Heart left ventricle (tissue), 16 donors: ENCODE data around the gene CNIH2. TPM values are rescaled to one million over a fixed set of nuclear protein-coding genes. Genes with fewer than 3 reads are reported as not detected.
A peak's percentile ranks its signal among the peaks of the same experiment; 100 is the strongest.

Experiments used
- ATAC-seq, 4 donors: fragments of 200-7000 bp; cut with Tn5 transposase; one replicate each; pipeline ENCODE4 v1.9.1; 2020 to 2022; ENCODE audit warnings: moderate library complexity in 4 of 4, mild to moderate bottlenecking in 3 of 4, moderate number of reproducible peaks in 1 of 4
- DNase-seq, 5 donors: peaks; one replicate each; pipeline ENCODE4 v3.0.0-alpha.2; 2020
- H3K27ac ChIP-seq, 12 donors: fragments of 200-600 bp; sonication (generic) in 4 of 12; one replicate each; pipeline versions ENCODE4 v1.5.0 to v1.8.0; 2016 to 2022; ENCODE audit warnings: mild to moderate bottlenecking in 2 of 12
- H3K27me3 ChIP-seq, 9 donors: fragments of 200-600 bp; sonication (generic) in 2 of 9; one replicate each; pipeline versions ENCODE4 v1.5.1 to v1.8.0; 2016 to 2022; ENCODE audit warnings: mild to moderate bottlenecking in 3 of 9
- H3K36me3 ChIP-seq, 9 donors: fragments of 200-600 bp; sonication (generic) in 2 of 9; one replicate each; pipeline versions ENCODE4 v1.5.0 to v1.8.0; 2018 to 2022; ENCODE audit warnings: mild to moderate bottlenecking in 2 of 9
- H3K4me1 ChIP-seq, 12 donors: fragments of 200-600 bp; sonication (generic) in 4 of 12; one replicate each; pipeline versions ENCODE4 v1.5.0 to v1.8.0; 2016 to 2022; ENCODE audit warnings: mild to moderate bottlenecking in 3 of 12
- H3K4me3 ChIP-seq, 12 donors: fragments of 200-600 bp; sonication (generic) in 4 of 12; one replicate each; pipeline versions ENCODE4 v1.5.0 to v1.8.0; 2017 to 2022; ENCODE audit warnings: mild to moderate bottlenecking in 9 of 12, moderate library complexity in 4 of 12
- H3K9me3 ChIP-seq, 12 donors: fragments of 200-600 bp; sonication (generic) in 4 of 12; one replicate each; pipeline versions ENCODE4 v1.5.0 to v1.8.0; 2016 to 2022; ENCODE audit warnings: mild to moderate bottlenecking in 1 of 12
- CTCF ChIP-seq, 12 donors: fragments of 200-600 bp; sonication (generic) in 4 of 12; IDR thresholded peaks; one replicate each; pipeline versions ENCODE4 v1.5.0 to v1.8.0; 2018 to 2022; ENCODE audit warnings: antibody characterized with exemption in 12 of 12, mild to moderate bottlenecking in 5 of 12
- POLR2A ChIP-seq, 2 donors: fragments of 450-650 bp; IDR thresholded peaks; one replicate each; pipeline ENCODE4 v1.6.1; 2017; ENCODE audit warnings: antibody characterized with exemption in 2 of 2, mild to moderate bottlenecking in 2 of 2, moderate library complexity in 2 of 2
- WGBS, 4 donors: extraction: QIAGEN DNeasy Blood & Tissue Kit in 2 of 4; methylation state at CpG; one replicate each; pipeline versions ENCODE4 v1.1.5 to v1.1.7; 2013 to 2018; 5-methylcytosine and 5-hydroxymethylcytosine counted together
- intact Hi-C, 10 donors: fragments of 100-400 bp; cut with DNase I; formaldehyde crosslinking; loops; one replicate each; pipeline versions ENCODE4 v1.11.1 to v1.14.2; 2022
- polyA plus RNA-seq, 2 donors: library from polyadenylated mRNA; stranded (reverse); fragments of 200-250 nt; gene quantifications; one replicate each; pipeline ENCODE4 v1.2.3, GENCODE V29; 2013
- total RNA-seq, 9 donors: library from RNA; depleted of rRNA in 2 of 9; stranded (reverse); fragments of >200 nt in 2 of 9; fragmentation: NEBNext Ultra II Directional in 3 of 9; extraction: Animal tissue kit (Norgen Biotek cat#: 25700) in 3 of 9; gene quantifications; one replicate each; pipeline versions ENCODE4 v1.1.0 to v1.2.4, GENCODE V29; 2016 to 2023
- donor health status: ischemic (EF 13 %, LVEDD 7.1; RV severe dilation, severe dysfunction).
- donor health status: healthy with polysubstance abuse.
- donor health status: DM: no; HTN: yes; CAD: no.
- donor health status: DM: no; HTN: no; CAD: no.
- donor health status: ischemic (EF 25% LVEDD 6.9; RV normal size, moderate dysfunction).
- donor health status: ischemic (EF 25% LVEDD 5.7; RV mildly dilated, moderate dysfunction).
- donor health status: healthy.
- donor health status: DM: yes; HTN: yes; CAD: no.
- donor health status: ischemic (EF 35%, LVEDD 5.7; RV mildly dilated, moderate dysfunction).
- donor health status: nonischemic (EF 11% LVEDD 7.7; RV severe dilation, severe dysfunction).
- donor health status: DM: yes; HTN: yes; CAD: no.
- donor health status: PGD.
- donor health status: ischemic (EF 29% LVEDD 5.4; RV normal size, mild dysfunction).
- donor health status: nonischemic (EF 23%, LVEDD 6.1; RV moderate dilation, normal function).

CNIH2 gene
- total and polyA plus RNA-seq, 11 donors = 0.08 to 0.40 (median 0.25) TPM; not detected in 8

GRCh38 chr11:66328302-66329144, 50.5 kb downstream of the CNIH2 start:
- H3K4me1 ChIP-seq = peaks cover 4 to 37% (median 32%) of the 10 kb centered on the region in 12 donors
- H3K27me3 ChIP-seq = no peaks in the 10 kb centered on the region
- H3K9me3 ChIP-seq = no peaks in the 10 kb centered on the region
- ATAC-seq (peak; percentile 56 to 79 (median 74)), DNase-seq (peak; percentile 78 to 87 (median 80))
- 9 to 13% (median 11%) methylated on average over 16 to 19 of the region's 19 CpGs for WGBS, 4 donors
- intact Hi-C loops = loop anchor here in 8 of 10 donors (1.0 to 5.0 kb wide), 4 partner anchors 16 to 59 kb away; no protein-coding TSS in a partner anchor
- peak overlapping the region in 6 of 12 donors; percentile 1 to 28 (median 21) for H3K4me3 ChIP-seq
- peaks cover 0 to 17% (median 0%) of the 10 kb centered on the region in 9 donors for H3K36me3 ChIP-seq
- peak; percentile 92 to 98 (median 97) for TF ChIP-seq CTCF (IDR thresholded peaks at IDR 0.05)
- TF ChIP-seq POLR2A (IDR thresholded peaks at IDR 0.05) = no peak
- H3K27ac ChIP-seq = peak overlapping the region in 5 of 12 donors; percentile 19 to 84 (median 23)

GRCh38 chr11:66329165-66329673, 51.2 kb downstream of the CNIH2 start:
- ATAC-seq = no peak
- no peak for TF ChIP-seq CTCF (IDR thresholded peaks at IDR 0.05)
- WGBS, 4 donors = 92 to 95% (median 92%) methylated on average over 3 of the region's 3 CpGs
- no peaks in the 10 kb centered on the region for H3K9me3 ChIP-seq
- H3K27ac ChIP-seq = no peak overlapping the region
- peaks cover 4 to 37% (median 32%) of the 10 kb centered on the region in 12 donors for H3K4me1 ChIP-seq
- peak in 1 of 5 donors; percentile 14 for DNase-seq
- peaks cover 0 to 19% (median 0%) of the 10 kb centered on the region in 9 donors for H3K36me3 ChIP-seq
- H3K27me3 ChIP-seq = no peaks in the 10 kb centered on the region
- intact Hi-C loops = loop anchor here in 3 of 10 donors (2.0 to 5.0 kb wide), 3 partner anchors 16 to 58 kb away; no protein-coding TSS in a partner anchor
- no peak overlapping the region for H3K4me3 ChIP-seq

GRCh38 chr11:66330931-66331330, 53.0 kb downstream of the CNIH2 start:
- Histone ChIP-seq H3K9me3 (no peaks in the 10 kb centered on the region), H3K27me3 (no peaks in the 10 kb centered on the region), H3K4me1 (peaks cover 7 to 46% (median 37%) of the 10 kb centered on the region in 12 donors), H3K27ac (no peak overlapping the region), H3K36me3 (peaks cover 0 to 19% (median 0%) of the 10 kb centered on the region in 9 donors), H3K4me3 (no peak overlapping the region)
- ATAC-seq (no peak), DNase-seq (peak in 2 of 5 donors; percentile 14 to 48)
- WGBS, 4 donors = 60 to 70% (median 66%) methylated on average over 10 of the region's 10 CpGs
- TF ChIP-seq POLR2A (IDR thresholded peaks at IDR 0.05) (no peak), CTCF (IDR thresholded peaks at IDR 0.05) (no peak)
- intact Hi-C loops = no loop called here
